GM12878 (cell line): ENCODE results near the gene TNS4. TPM values are rescaled to one million over a fixed set of nuclear protein-coding genes. Genes with fewer than 3 reads are reported as not detected.

ENCODE experiments used
- ATAC-seq: fragments of 200-7000 bp; cut with Tn5 transposase; 3 replicates; pipeline ENCODE4 v1.9.1; 2020; ENCODE audit warnings: mild to moderate bottlenecking, moderate library complexity
- BruUV-seq: library from RNA; stranded (reverse); fragments of 400-500 nt; replicated peaks from 2 replicates; lab custom pipeline; 2021; lab: Mats Ljungman, UMichigan
- CTCF ChIA-PET: fragments of 300-600 bp; sonication (Branson Sonifier 250); formaldehyde crosslinking; extraction: SDS; loops from one replicate; lab custom pipeline; 2021; ENCODE audit warnings: inconsistent platforms; lab: Yijun Ruan, JAX
- POLR2A ChIA-PET: fragments of 350-600 bp; formaldehyde crosslinking; extraction: SDS; loops from one replicate; lab custom pipeline; 2021; ENCODE audit warnings: inconsistent platforms; lab: Charles Lee
- RAD21 ChIA-PET: fragments of 300-600 bp; sonication (Branson Sonifier 250); formaldehyde crosslinking; loops from one replicate; lab custom pipeline; 2023; ENCODE audit warnings: antibody characterized with exemption; ENCODE audit not compliant: unreplicated experiment; lab: Charles Lee
- SMC1A ChIA-PET: fragments of 300-600 bp; sonication (Branson Sonifier 250); formaldehyde crosslinking; loops from one replicate; lab custom pipeline; 2023; ENCODE audit not compliant: unreplicated experiment, uncharacterized antibody; lab: Charles Lee
- DNase-seq: peaks from one replicate; pipeline ENCODE4 v3.0.0-alpha.2; 2011; ENCODE audit warnings: low read depth, low spot score
- FAIRE-seq: peaks from 3 replicates; lab custom pipeline; 2011; peaks lifted over from hg19 to GRCh38; lab: Jason Lieb, UNC
- H2AFZ ChIP-seq: 2 replicates; pipeline ENCODE4 v1.6.0; 2011; ENCODE audit warnings: low read depth, low read length, control low read depth; ENCODE audit not compliant: control insufficient read depth
- H3K27ac ChIP-seq: 2 replicates; pipeline ENCODE4 v1.5.1; 2011; ENCODE audit warnings: control low read depth; ENCODE audit not compliant: control insufficient read depth, insufficient read depth
- H3K27me3 ChIP-seq, 2 experiments: replicated peaks in 1 of 2; 2 replicates each; pipeline versions ENCODE4 v1.6.0 to v1.6.1; 2011; ENCODE audit warnings: low read length in 1 of 2; ENCODE audit not compliant: control insufficient read depth in 2 of 2, insufficient read depth in 2 of 2
- H3K36me3 ChIP-seq, 2 experiments: 2 replicates each; pipeline ENCODE4 v1.5.1; 2011; ENCODE audit warnings: low read length in 1 of 2; ENCODE audit not compliant: control insufficient read depth in 2 of 2, insufficient read depth in 2 of 2
- H3K4me1 ChIP-seq: 2 replicates; pipeline ENCODE4 v1.6.1; 2011; ENCODE audit warnings: mild to moderate bottlenecking, low read length, moderate library complexity, mixed read lengths; ENCODE audit not compliant: control insufficient read depth, insufficient read depth
- H3K4me2 ChIP-seq: 2 replicates; pipeline ENCODE4 v1.6.0; 2011; ENCODE audit warnings: control low read depth; ENCODE audit not compliant: control insufficient read depth, insufficient read depth
- H3K4me3 ChIP-seq: fragments of 200-600 bp; sonication (generic); 2 replicates; pipeline ENCODE4 v1.5.1; 2016
- H3K79me2 ChIP-seq: 2 replicates; pipeline ENCODE4 v1.6.0; 2011; ENCODE audit warnings: low read length; ENCODE audit not compliant: control insufficient read depth, insufficient read depth
- H3K9ac ChIP-seq: 2 replicates; pipeline ENCODE4 v1.8.0; 2011; ENCODE audit warnings: low read length, control low read depth, mixed read lengths; ENCODE audit not compliant: control insufficient read depth, insufficient read depth
- H3K9me3 ChIP-seq: replicated peaks from 3 replicates; pipeline ENCODE4 v1.5.1; 2011; ENCODE audit warnings: mild to moderate bottlenecking, low read length; ENCODE audit not compliant: control insufficient read depth, insufficient read depth
- H4K20me1 ChIP-seq: 2 replicates; pipeline ENCODE4 v1.6.0; 2011; ENCODE audit not compliant: control insufficient read depth, insufficient read depth
- IKZF1 ChIP-seq: fragments of 450-650 bp; conservative IDR thresholded peaks from 2 replicates; pipeline ENCODE4 v1.6.1; 2017; ENCODE audit warnings: antibody characterized with exemption, mild to moderate bottlenecking
- MEF2B ChIP-seq: fragments of 450-650 bp; IDR thresholded peaks from 2 replicates; pipeline ENCODE4 v1.6.1; 2018; ENCODE audit warnings: mild to moderate bottlenecking, moderate library complexity; ENCODE audit not compliant: partially characterized antibody, poor library complexity, severe bottlenecking
- NFIC ChIP-seq: IDR thresholded peaks from 2 replicates; pipeline ENCODE4 v1.6.1; 2012; ENCODE audit warnings: low read depth, mild to moderate bottlenecking, inconsistent platforms, low read length, moderate library complexity
- RAD51 ChIP-seq: fragments of 450-650 bp; IDR thresholded peaks from 2 replicates; pipeline ENCODE4 v1.6.1; 2016; ENCODE audit warnings: moderate library complexity, mild to moderate bottlenecking, inconsistent platforms
- WGBS: methylation state at CpG from one replicate; pipeline ENCODE4 v1.1.6; 2016; ENCODE audit warnings: low lambda C conversion rate; ENCODE audit not compliant: insufficient replicate concordance, insufficient coverage; ENCODE audit errors: missing lambda C conversion rate; 5-methylcytosine and 5-hydroxymethylcytosine counted together
- in situ Hi-C: fragments of 300-500 bp; cut with MboI; formaldehyde crosslinking; loops from 9 replicates; pipeline ENCODE4 v1.14.3; 2018; ENCODE audit warnings: mixed read lengths
- intact Hi-C: fragments of 100-400 bp; cut with micrococcal nuclease; formaldehyde crosslinking; loops from one replicate; pipeline ENCODE4 v1.14.2; 2022; ENCODE audit not compliant: unreplicated experiment
- polyA plus RNA-seq, 11 experiments: library from polyadenylated mRNA; depleted of rRNA in 4 of 11; unstranded in 6 of 11; stranded (reverse) in 5 of 11; fragments of >200 nt; fragmentation: Nextera tagmentation in 4 of 11; fragmentation: Illumina TruSeq in 1 of 11; extraction: Ambion mirVana in 4 of 11; extraction: Trizol in 1 of 11; gene quantifications; 1 replicate in 1 of 11; 2 replicates in 10 of 11; pipeline versions ENCODE4 v1.2.1 to v1.2.3, GENCODE V29; 2011 to 2016; ENCODE audit warnings: inconsistent platforms in 2 of 11, missing spikeins in 2 of 11, low read depth in 1 of 11
- total RNA-seq, 4 experiments: library from RNA; depleted of rRNA in 3 of 4; stranded (reverse); fragments of >200 nt in 3 of 4; fragmentation: Illumina TruSeq in 1 of 4; extraction: Trizol in 1 of 4; gene quantifications; 2 replicates each; pipeline versions ENCODE4 v1.2.1 to v1.2.3, GENCODE V29; 2013 to 2021
- TF ChIP-seq, protein P1 (sequence below): fragments of 450-650 bp; IDR thresholded peaks from 2 replicates; pipeline ENCODE4 v1.6.1; 2017; ENCODE audit warnings: low read depth, mild to moderate bottlenecking, moderate library complexity

TNS4 gene
- total and polyA plus RNA-seq, 10 of the 15 experiments (the other 5 are each of a cell fraction or from before 2014, with no cell fraction given) = 0.10 to 0.90 (median 0.68) TPM; not detected in 2

DNA sequence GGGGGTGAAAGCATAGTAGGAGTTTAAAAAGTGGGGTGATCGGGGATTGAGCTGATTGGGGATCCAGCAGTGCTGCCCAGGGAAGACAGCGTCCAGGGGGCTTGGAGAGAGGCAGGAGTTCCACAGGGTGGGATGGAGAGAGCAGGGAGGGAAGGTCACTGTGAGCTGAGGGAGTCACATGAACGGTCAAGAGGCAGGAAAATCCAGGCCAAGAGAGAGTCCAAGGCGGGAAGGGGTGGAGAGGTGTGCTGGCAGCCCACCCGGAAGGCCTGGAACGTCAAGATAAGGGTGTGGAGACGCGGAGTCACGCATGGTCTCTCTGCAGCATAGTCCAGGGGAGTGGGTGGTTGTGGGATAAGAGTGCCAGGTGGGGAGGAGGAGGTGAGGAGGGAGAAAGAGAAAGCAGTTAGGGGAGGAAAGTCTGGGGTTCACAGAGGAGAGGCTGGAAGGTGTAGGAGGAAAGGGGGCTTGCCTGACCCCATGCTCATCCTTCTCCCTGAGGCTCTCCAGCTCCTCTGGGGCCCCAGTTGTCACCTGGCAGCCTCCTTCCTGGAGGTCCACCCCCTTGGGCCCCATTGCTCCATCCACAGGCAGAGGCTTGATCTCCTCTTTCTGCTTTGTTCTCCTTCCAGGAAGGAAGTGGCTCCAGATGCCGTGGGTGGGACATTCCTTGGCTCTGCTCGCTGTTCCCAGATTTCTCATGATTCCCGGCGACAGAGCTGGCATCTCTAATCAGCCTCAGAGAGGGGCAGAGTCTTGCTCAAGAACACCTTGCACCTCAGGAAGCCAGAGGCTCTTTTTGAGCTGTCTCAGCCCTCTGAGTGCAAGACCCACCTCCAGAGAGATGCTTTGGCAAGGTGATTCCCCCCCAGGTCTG lies 35.1 kb upstream of the TNS4 start:
- ATAC-seq (no peak), DNase-seq (no peak), FAIRE-seq (no peak)
- H3K4me2 ChIP-seq = no peak overlapping the region
- 53% methylated on average over 13 of the region's 13 CpGs for WGBS
- CTCF ChIA-PET = interaction anchor here (0.8 to 19.2 kb wide), 11 partner anchors 9 to 176 kb away, joined by 3 to 318 read pairs (median 75); partner anchors contain the start of genes CCR7, IGFBP4 and TOP2A
- POLR2A ChIA-PET = interaction anchor here (0.5 to 7.0 kb wide), 10 partner anchors 12 to 215 kb away, joined by 3 to 63 read pairs (median 4); partner anchors contain the start of gene TOP2A
- H3K27me3 ChIP-seq = no peaks in the 10 kb centered on the region; a peak in 1 of 4 replicates
- no peaks in the 10 kb centered on the region for H3K79me2 ChIP-seq
- H3K27ac ChIP-seq = no peak overlapping the region
- intact Hi-C loops = no loop called here
- in situ Hi-C loops = loop anchor here (5.0 to 25.0 kb wide), 2 partner anchors 99 to 229 kb away; partner anchors contain the start of genes IGFBP4 and RARA
- H3K36me3 ChIP-seq = no peaks in the 10 kb centered on the region
- peaks cover 64% of the 10 kb centered on the region for H3K4me1 ChIP-seq
- H4K20me1 ChIP-seq = no peaks in the 10 kb centered on the region
- no TSS peak for BruUV-seq
- no peak overlapping the region for H2AFZ ChIP-seq
- H3K9ac ChIP-seq = no peak overlapping the region
- SMC1A ChIA-PET = interaction anchor here (1.2 to 15.5 kb wide), 7 partner anchors 12 to 121 kb away, joined by 3 to 430 read pairs (median 22); partner anchors contain the start of genes CCR7 and TOP2A
- H3K4me3 ChIP-seq = no peak overlapping the region
- RAD21 ChIA-PET = interaction anchor here (1.0 to 16.5 kb wide), 8 partner anchors 21 to 1129 kb away, joined by 3 to 514 read pairs (median 106); partner anchors contain the start of genes CCR7, IGFBP4 and TOP2A
- TF ChIP-seq RAD51 = no peak
- TF ChIP-seq, protein P1, sequence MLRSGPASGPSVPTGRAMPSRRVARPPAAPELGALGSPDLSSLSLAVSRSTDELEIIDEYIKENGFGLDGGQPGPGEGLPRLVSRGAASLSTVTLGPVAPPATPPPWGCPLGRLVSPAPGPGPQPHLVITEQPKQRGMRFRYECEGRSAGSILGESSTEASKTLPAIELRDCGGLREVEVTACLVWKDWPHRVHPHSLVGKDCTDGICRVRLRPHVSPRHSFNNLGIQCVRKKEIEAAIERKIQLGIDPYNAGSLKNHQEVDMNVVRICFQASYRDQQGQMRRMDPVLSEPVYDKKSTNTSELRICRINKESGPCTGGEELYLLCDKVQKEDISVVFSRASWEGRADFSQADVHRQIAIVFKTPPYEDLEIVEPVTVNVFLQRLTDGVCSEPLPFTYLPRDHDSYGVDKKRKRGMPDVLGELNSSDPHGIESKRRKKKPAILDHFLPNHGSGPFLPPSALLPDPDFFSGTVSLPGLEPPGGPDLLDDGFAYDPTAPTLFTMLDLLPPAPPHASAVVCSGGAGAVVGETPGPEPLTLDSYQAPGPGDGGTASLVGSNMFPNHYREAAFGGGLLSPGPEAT = 0 out of 2 replicates have a peak, but pooled peaks have one; percentile 26
- 0 out of 2 replicates have a peak, but pooled peaks have one; percentile 22 for TF ChIP-seq IKZF1
- TF ChIP-seq MEF2B = no peak
- no peak for TF ChIP-seq NFIC
- no peaks in the 10 kb centered on the region for H3K9me3 ChIP-seq
